BJ (cell line): ENCODE data around the gene C1QTNF1. TPM values are rescaled to one million over a fixed set of nuclear protein-coding genes. Genes with fewer than 3 reads are reported as not detected.
A peak's percentile ranks its signal among the peaks of the same experiment; 100 is the strongest.
"Not testable (repeated sequence)": the region's sequence is repeated elsewhere in the genome, so short reads cannot be mapped to it uniquely, and the experiment has no call there.

ENCODE experiments used
- CTCF ChIA-PET: fragments of 350-600 bp; formaldehyde crosslinking; extraction: SDS; loops from one replicate; lab custom pipeline; 2021; ENCODE audit warnings: antibody characterized with exemption, inconsistent platforms; lab: Yijun Ruan, JAX
- POLR2A ChIA-PET: fragments of 300-600 bp; sonication (Branson Sonifier 250); formaldehyde crosslinking; extraction: SDS; loops from one replicate; lab custom pipeline; 2021; ENCODE audit warnings: antibody characterized with exemption; lab: Charles Lee
- DNase-seq: peaks from one replicate; pipeline ENCODE4 v3.0.0-alpha.2; 2011; ENCODE audit warnings: low read depth
- H3K27me3 ChIP-seq: 2 replicates; pipeline ENCODE4 v1.6.0; 2011; ENCODE audit warnings: low read length; ENCODE audit not compliant: control insufficient read depth, insufficient read depth
- H3K36me3 ChIP-seq: 2 replicates; pipeline ENCODE4 v1.5.1; 2011; ENCODE audit warnings: low read length; ENCODE audit not compliant: control insufficient read depth, insufficient read depth
- H3K4me3 ChIP-seq: 2 replicates; pipeline ENCODE4 v1.5.1; 2011; ENCODE audit warnings: low read depth, mild to moderate bottlenecking, control low read depth, low read length
- CTCF ChIP-seq: IDR thresholded peaks from 2 replicates; pipeline ENCODE4 v1.5.1; 2011; ENCODE audit warnings: low read depth, mild to moderate bottlenecking, control low read depth, inconsistent platforms, low read length, moderate library complexity; ENCODE audit not compliant: insufficient read depth
- polyA plus RNA-seq: library from polyadenylated mRNA; depleted of rRNA; stranded (reverse); fragments of >200 nt; gene quantifications from 2 replicates; pipeline ENCODE4 v1.2.3, GENCODE V29; 2011

The C1QTNF1 gene
- polyA plus RNA-seq, 1 experiment = 20.7 TPM

DNA sequence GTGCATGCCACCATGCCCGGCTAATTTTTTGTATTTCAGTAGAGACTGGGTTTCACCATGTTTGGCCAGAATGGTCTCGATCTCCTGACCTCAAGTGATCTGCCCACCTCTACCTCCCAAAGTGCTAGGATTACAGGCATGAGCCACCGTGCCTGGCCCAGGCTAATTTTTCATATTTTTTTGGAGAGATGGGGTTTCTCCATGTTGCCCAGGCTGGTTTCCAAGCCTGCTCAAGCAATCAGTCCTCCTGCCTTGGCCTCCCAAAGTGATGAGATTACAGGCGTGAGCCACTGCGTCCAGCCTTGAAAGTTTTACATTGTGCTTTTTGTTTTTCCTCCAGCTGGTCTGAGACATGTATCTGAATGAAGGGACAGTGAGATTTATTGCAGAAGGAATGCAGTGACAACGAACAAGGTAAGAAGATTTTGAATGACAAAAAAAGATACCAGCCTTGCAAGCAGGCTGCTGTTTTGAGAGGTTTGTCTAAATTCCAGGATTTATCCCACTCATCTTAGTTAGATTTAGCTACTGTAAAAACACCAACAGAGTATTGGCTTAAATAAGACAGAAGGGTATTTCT lies 47.3 kb downstream of the C1QTNF1 start:
- no peaks in the 10 kb centered on the region for H3K36me3 ChIP-seq
- ChIA-PET POLR2A (no interaction called here), CTCF (interaction anchor here (0.6 to 5.9 kb wide), 5 partner anchors 17 to 330 kb away, joined by 3 to 31 read pairs (median 4); no protein-coding TSS in a partner anchor)
- H3K4me3 ChIP-seq = no peak overlapping the region
- no peak for DNase-seq
- TF ChIP-seq CTCF = no peak
- H3K27me3 ChIP-seq = peaks cover 2% of the 10 kb centered on the region

DNA sequence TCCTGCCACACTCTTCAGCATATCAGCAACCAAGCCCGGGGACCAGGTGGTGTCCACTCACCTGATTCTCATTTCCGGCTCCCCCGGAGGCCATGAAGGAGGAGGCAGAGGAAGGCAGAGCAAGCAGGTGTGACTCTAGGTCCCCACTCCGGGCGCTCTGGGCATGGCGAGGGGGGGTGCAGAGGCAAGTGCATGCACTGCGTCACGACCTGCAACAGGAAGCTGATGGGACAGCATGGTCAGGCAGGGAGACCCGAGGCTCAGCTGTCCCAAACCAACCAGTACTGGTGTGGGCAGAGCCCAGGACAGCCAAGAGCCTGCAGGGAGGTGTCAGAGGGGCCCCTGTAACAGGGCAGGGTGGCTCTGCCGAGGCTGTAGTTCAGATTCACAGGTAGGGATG lies 48.6 kb downstream of the C1QTNF1 start:
- no peak for DNase-seq
- H3K4me3 ChIP-seq = no peak overlapping the region
- CTCF ChIA-PET = interaction anchor here (1.1 to 5.9 kb wide), 4 partner anchors 10 to 27 kb away, joined by 5 to 31 read pairs (median 6); no protein-coding TSS in a partner anchor
- peaks cover 2% of the 10 kb centered on the region for H3K27me3 ChIP-seq
- TF ChIP-seq CTCF = no peak
- no peaks in the 10 kb centered on the region for H3K36me3 ChIP-seq
- POLR2A ChIA-PET = no interaction called here

DNA sequence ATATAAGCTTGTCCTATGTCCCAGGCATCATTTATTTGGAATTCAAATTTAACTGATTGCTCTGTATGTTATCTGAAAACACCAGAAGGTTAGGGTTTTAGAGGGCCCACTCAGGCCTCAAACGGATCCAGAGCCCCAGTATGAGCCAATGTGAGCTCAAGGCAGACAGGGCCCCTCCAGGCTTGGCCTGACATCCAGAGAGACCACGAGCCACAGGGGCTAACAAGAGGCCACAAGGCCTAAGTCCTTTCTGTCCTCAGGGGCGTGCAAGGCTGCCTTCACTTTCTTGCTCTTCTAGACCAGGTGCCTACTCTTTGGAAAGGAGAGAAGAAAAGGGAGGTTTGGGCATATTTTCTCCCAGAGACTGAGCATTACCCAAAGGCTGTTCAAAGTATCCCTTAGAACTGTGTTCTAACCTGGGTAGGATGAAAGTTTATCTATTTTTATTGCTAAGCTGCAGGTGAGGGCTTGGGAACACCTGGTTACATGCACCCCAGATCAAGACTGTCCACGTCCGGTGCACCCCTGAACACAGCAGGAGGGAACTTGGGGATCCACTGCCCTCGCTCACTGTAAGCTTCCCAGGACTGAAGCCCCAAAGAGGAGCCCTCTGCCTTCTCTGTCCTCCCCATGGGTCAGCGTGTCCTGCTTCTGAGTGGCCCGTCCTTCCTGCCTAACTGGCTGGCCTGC lies 49.2 kb downstream of the C1QTNF1 start:
- CTCF ChIA-PET = interaction anchor here (1.0 to 5.9 kb wide), 7 partner anchors 9 to 50 kb away, joined by 3 to 31 read pairs (median 5); no protein-coding TSS in a partner anchor
- no peaks in the 10 kb centered on the region; the same call in 1 of the 2 replicates for H3K36me3 ChIP-seq
- no peak for DNase-seq
- POLR2A ChIA-PET = no interaction called here
- H3K4me3 ChIP-seq = no peak overlapping the region
- no peak for TF ChIP-seq CTCF
- peaks cover 2% of the 10 kb centered on the region for H3K27me3 ChIP-seq

GRCh38 chr17:79073706-79074088 lies 49.7 kb downstream of the C1QTNF1 start:
- CTCF ChIA-PET = interaction anchor here (0.9 to 5.9 kb wide), 8 partner anchors 11 to 635 kb away, joined by 3 to 31 read pairs (median 4); no protein-coding TSS in a partner anchor
- Histone ChIP-seq H3K36me3 (no peaks in the 10 kb centered on the region; the same call in 1 of the 2 replicates), H3K27me3 (peaks cover 2% of the 10 kb centered on the region), H3K4me3 (no peak overlapping the region)
- POLR2A ChIA-PET = no interaction called here
- TF ChIP-seq CTCF = no peak
- DNase-seq = no peak

DNA sequence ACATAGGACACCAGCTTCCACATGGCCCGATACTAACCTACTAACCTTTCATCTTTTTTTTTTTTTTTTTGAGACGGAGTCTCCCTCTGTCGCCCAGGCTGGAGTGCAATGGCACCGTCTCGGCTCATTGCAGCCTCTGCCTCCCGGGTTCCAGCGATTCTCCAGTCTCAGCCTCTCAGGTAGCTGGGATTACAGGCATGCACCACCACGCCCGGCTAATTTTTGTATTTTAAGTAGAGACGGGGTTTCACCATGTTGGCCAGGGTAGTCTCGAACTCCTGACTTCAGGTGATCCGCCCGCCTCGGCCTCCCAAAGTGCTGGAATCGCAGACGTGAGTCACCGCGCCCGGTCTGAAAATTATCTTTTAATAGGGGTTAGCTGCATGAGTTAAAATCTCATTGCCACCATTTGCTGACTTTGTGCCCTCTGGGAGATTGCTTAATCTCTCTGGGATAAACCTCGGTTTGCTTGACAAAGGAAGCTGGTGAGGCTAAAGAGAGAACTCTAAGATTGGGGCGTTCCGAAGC lies 50.2 kb downstream of the C1QTNF1 start:
- CTCF ChIA-PET = interaction anchor here (0.7 to 5.9 kb wide), 10 partner anchors 9 to 634 kb away, joined by 3 to 31 read pairs (median 3); no protein-coding TSS in a partner anchor
- not testable (repeated sequence) for DNase-seq, H3K27me3 ChIP-seq, H3K36me3 ChIP-seq
- POLR2A ChIA-PET = interaction anchor here (0.6 to 0.7 kb wide), 2 partner anchors 20 to 701 kb away, joined by 3 to 7 read pairs; no protein-coding TSS in a partner anchor
- peak overlapping the region; percentile 26 for H3K4me3 ChIP-seq
